ENCODE measurements around the gene PCP2. TPM values are rescaled to one million over a fixed set of nuclear protein-coding genes. Genes with fewer than 3 reads are reported as not detected.

Gene PCP2
- polyA plus RNA-seq, 4 donors: 0.63 to 7.3 (median 2.3) TPM

- H3K4me1 ChIP-seq (ENCODE audit: control insufficient read depth in 3 of 3, insufficient read depth in 2 of 3, low read depth in 1 of 3, low read length in 2 of 3): peaks cover 0 to 5% (median 0%) of the 10 kb centered on the region in 3 donors
- no peaks in the 10 kb centered on the region for H3K36me3 ChIP-seq (ENCODE audit: control insufficient read depth in 3 of 3, insufficient read depth in 2 of 3, low read depth in 1 of 3, low read length in 3 of 3)
- FAIRE-seq (no peak), DNase-seq (peak in 1 of 2 donors; percentile 46)
- WGBS, 3 donors: 12 to 49% (median 37%) methylated on average over 8 of the region's 8 CpGs
- H3K27me3 ChIP-seq (ENCODE audit: control insufficient read depth in 3 of 3, insufficient read depth in 3 of 3, low read length in 3 of 3): peaks cover 0 to 3% (median 1%) of the 10 kb centered on the region in 3 donors
- H3K27ac ChIP-seq (ENCODE audit: low read depth in 1 of 3, low read length in 2 of 3): no peak overlapping the region
- no peak overlapping the region for H3K4me3 ChIP-seq (ENCODE audit: low read depth in 1 of 3, low read length in 3 of 3)
- no peaks in the 10 kb centered on the region for H3K9me3 ChIP-seq (ENCODE audit: control insufficient read depth in 2 of 2, insufficient read depth in 1 of 2, low read depth in 1 of 2, low read length in 1 of 2)
Observed at GRCh38 chr19:7590256-7590655, 43.3 kb downstream of the PCP2 start.

- 81 to 88% (median 85%) methylated on average over 7 of the region's 7 CpGs for WGBS, 3 donors
- FAIRE-seq (no peak), DNase-seq (no peak)
- Histone ChIP-seq H3K36me3 (ENCODE audit: control insufficient read depth in 3 of 3, insufficient read depth in 2 of 3, low read depth in 1 of 3, low read length in 3 of 3) (no peaks in the 10 kb centered on the region), H3K27me3 (ENCODE audit: control insufficient read depth in 3 of 3, insufficient read depth in 3 of 3, low read length in 3 of 3) (peaks cover 0 to 3% (median 0%) of the 10 kb centered on the region in 3 donors), H3K27ac (ENCODE audit: low read depth in 1 of 3, low read length in 2 of 3) (no peak overlapping the region), H3K4me3 (ENCODE audit: low read depth in 1 of 3, low read length in 3 of 3) (no peak overlapping the region), H3K4me1 (ENCODE audit: control insufficient read depth in 3 of 3, insufficient read depth in 2 of 3, low read depth in 1 of 3, low read length in 2 of 3) (peaks cover 0 to 5% (median 0%) of the 10 kb centered on the region in 3 donors), H3K9me3 (ENCODE audit: control insufficient read depth in 2 of 2, insufficient read depth in 1 of 2, low read depth in 1 of 2, low read length in 1 of 2) (no peaks in the 10 kb centered on the region)
Observed at GRCh38 chr19:7589822-7590221, 43.7 kb downstream of the PCP2 start.

- no peak for DNase-seq
- no peak for FAIRE-seq
- whole genome bisulfite sequencing, 3 donors: 31 to 54% (median 42%) methylated on average over 11 of the region's 11 CpGs
Observed at GRCh38 chr19:7582446-7582845, 51.1 kb downstream of the PCP2 start.

More at GRCh38 chr19:7582446-7582845, 51.1 kb downstream of the PCP2 start:
- Histone ChIP-seq H3K27me3 (ENCODE audit: control insufficient read depth in 3 of 3, insufficient read depth in 3 of 3, low read length in 3 of 3) (peaks cover 0 to 3% (median 0%) of the 10 kb centered on the region in 3 donors), H3K27ac (ENCODE audit: low read depth in 1 of 3, low read length in 2 of 3) (no peak overlapping the region), H3K4me3 (ENCODE audit: low read depth in 1 of 3, low read length in 3 of 3) (no peak overlapping the region), H3K4me1 (ENCODE audit: control insufficient read depth in 3 of 3, insufficient read depth in 2 of 3, low read depth in 1 of 3, low read length in 2 of 3) (no peaks in the 10 kb centered on the region), H3K36me3 (ENCODE audit: control insufficient read depth in 3 of 3, insufficient read depth in 2 of 3, low read depth in 1 of 3, low read length in 3 of 3) (no peaks in the 10 kb centered on the region), H3K9me3 (ENCODE audit: control insufficient read depth in 2 of 2, insufficient read depth in 1 of 2, low read depth in 1 of 2, low read length in 1 of 2) (no peaks in the 10 kb centered on the region)

Other genes with a start within 250 kb of the PCP2 start
- gene PEX11G, start 144.7 kb downstream of the PCP2 start, polyA plus RNA-seq: 10 to 100 TPM in 2 of 4 donors, 1 to 10 TPM in 2; 9.2 to 19.9 (median 14.4) TPM
- 10 to 100 TPM; 37.3 to 77.5 (median 71.9) TPM for gene ZNF358, start 117.6 kb downstream of the PCP2 start, polyA plus RNA-seq
- gene MCOLN1, start 111.1 kb downstream of the PCP2 start, polyA plus RNA-seq: 10 to 100 TPM; 17.6 to 21.1 (median 18.8) TPM
- gene PNPLA6, start 98.0 kb downstream of the PCP2 start, polyA plus RNA-seq: 100 to 1,000 TPM in 1 of 4 donors, 10 to 100 TPM in 3; 42.4 to 120 (median 78.4) TPM
- 10 to 100 TPM; 32.4 to 87.4 (median 73.5) TPM for gene CAMSAP3, start 37.9 kb downstream of the PCP2 start, polyA plus RNA-seq
- gene XAB2, start 4.2 kb downstream of the PCP2 start, polyA plus RNA-seq: 10 to 100 TPM; 24.3 to 31.8 (median 29.3) TPM
- 100 to 1,000 TPM in 2 of 4 donors, 10 to 100 TPM in 2; 43.7 to 149 (median 104) TPM for gene PET100, start 3.9 kb downstream of the PCP2 start, polyA plus RNA-seq
- gene STXBP2, start 3.4 kb upstream of the PCP2 start, polyA plus RNA-seq: 100 to 1,000 TPM in 3 of 4 donors, 10 to 100 TPM in 1; 95.2 to 271 (median 181) TPM
- 10 to 100 TPM in 1 of 4 donors, 1 to 10 TPM in 1, under 1 TPM in 1, not detected in 1; 0.78 to 10.2 (median 8.1) TPM for gene RETN, start 35.3 kb upstream of the PCP2 start, polyA plus RNA-seq
- 1 to 10 TPM in 1 of 4 donors, under 1 TPM in 3; 0.03 to 1.4 (median 0.48) TPM for gene MCEMP1, start 43.4 kb upstream of the PCP2 start, polyA plus RNA-seq
- 100 to 1,000 TPM in 2 of 4 donors, 10 to 100 TPM in 2; 47.9 to 166 (median 95.4) TPM for gene TRAPPC5, start 47.1 kb upstream of the PCP2 start, polyA plus RNA-seq
- under 1 TPM in 2 of 4 donors, not detected in 2; 0.27 to 0.90 TPM for gene FCER2, start 68.4 kb upstream of the PCP2 start, polyA plus RNA-seq
- 1 to 10 TPM in 1 of 4 donors, under 1 TPM in 2, not detected in 1; 0.18 to 1.9 (median 0.73) TPM for gene CLEC4G, start 98.4 kb upstream of the PCP2 start, polyA plus RNA-seq
- 10 to 100 TPM in 1 of 4 donors, 1 to 10 TPM in 2, under 1 TPM in 1; 0.67 to 13.6 (median 3.3) TPM for gene CD209, start 113.8 kb upstream of the PCP2 start, polyA plus RNA-seq
- gene CLEC4M, start 129.5 kb upstream of the PCP2 start, polyA plus RNA-seq: under 1 TPM in 2 of 4 donors, not detected in 2; 0.12 to 0.61 TPM
- 1 to 10 TPM; 2.9 to 8.4 (median 5.6) TPM for gene EVI5L, start 196.5 kb upstream of the PCP2 start, polyA plus RNA-seq
- gene PRR36, start 240.7 kb upstream of the PCP2 start, polyA plus RNA-seq: under 1 TPM in 2 of 4 donors, not detected in 2; 0.22 to 0.47 TPM

Measured in small intestine (tissue), 7 donors.